Mucosa of gallbladder (tissue), 1 donor: ENCODE data around the gene EBF4. TPM values are rescaled to one million over a fixed set of nuclear protein-coding genes. Genes with fewer than 3 reads are reported as not detected.
A peak's percentile ranks its signal among the peaks of the same experiment; 100 is the strongest.
"Not testable (repeated sequence)": the region's sequence is repeated elsewhere in the genome, so short reads cannot be mapped to it uniquely, and the experiment has no call there.

Experiments
- DNase-seq: peaks from one replicate; pipeline ENCODE4 v3.0.0-alpha.2; 2020; ENCODE audit warnings: low spot score
- total RNA-seq: library from RNA; stranded (reverse); gene quantifications from one replicate; pipeline ENCODE4 v1.2.1, GENCODE V29; 2021
- donor health status: DM: no; HTN: no; CAD: no.

EBF4 gene
- total RNA-seq, 1 donor from 2014 or later = 12.7 TPM

DNA sequence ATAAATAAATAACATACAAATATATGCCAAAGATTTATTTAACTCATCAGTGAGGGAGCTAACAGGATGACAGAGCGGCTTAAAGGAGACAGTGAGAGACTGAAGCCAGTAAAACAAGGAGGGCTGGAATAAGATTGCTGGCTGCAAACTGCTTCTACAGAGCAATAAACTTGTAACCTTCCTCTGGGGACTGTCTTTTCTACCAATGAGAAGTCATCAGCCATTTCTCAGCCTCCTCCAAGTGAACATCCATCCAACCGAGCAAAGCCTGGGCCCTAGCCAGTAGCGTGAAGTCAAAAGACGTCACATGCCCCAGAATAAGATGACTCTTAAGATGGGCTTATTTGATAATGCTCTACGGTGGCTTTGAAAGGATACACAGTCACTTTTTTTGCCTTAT lies 65.4 kb downstream of the EBF4 start:
- DNase-seq = no peak

DNA sequence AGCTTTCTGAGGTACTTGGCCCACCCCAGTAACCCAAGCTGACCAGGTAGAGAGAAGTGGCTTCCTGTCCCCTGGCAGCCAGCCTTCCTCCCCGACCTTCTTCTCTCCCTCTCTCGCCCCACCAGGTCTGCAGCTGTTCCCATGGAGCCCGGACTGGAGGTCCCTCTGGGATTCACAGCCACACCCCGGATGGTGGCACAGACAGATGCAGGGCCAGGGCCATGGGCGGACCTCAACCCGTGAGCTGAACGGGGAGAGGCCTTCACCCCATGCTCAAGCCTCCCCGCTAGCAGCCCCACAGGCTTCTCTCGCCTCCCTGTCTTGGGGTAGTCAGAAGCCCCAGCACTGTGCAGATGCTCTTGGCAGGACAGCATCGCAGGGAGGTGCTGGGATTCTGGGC lies 66.6 kb downstream of the EBF4 start:
- DNase-seq = no peak

DNA sequence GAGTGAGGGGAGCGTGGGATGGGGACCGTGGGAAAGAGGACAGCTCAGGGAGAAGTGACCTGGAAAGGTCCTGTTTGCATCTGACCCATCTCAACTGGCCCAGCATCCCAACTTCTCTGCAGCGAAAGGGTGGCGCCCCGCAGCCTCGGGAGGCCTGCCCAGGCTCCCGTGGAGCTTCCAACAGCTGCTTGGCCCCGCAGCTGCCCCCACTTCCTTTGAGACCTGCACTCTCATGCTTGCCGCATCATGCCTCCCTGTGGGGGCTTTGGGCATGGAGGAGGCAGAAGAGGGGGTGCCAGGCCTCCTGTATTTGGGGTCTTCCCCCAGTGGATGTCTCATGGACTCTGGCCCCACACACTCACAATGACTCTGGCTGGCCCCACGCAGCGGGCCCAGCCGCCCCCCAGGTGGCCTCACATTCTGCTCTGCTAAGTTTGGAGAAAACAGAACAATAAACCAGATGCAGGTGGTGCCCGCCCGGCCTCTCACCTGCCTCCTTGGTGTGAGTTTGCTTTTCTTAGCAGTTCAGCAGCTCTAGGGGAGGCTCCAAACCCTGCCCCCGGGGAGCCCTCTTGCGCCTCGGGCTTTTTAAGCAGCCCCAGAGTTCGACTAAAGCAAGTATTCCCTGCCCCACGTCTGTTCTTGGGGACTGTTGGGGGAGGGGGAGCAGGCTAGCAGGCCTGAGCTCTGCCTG lies 67.2 kb downstream of the EBF4 start:
- DNase-seq = no peak

DNA sequence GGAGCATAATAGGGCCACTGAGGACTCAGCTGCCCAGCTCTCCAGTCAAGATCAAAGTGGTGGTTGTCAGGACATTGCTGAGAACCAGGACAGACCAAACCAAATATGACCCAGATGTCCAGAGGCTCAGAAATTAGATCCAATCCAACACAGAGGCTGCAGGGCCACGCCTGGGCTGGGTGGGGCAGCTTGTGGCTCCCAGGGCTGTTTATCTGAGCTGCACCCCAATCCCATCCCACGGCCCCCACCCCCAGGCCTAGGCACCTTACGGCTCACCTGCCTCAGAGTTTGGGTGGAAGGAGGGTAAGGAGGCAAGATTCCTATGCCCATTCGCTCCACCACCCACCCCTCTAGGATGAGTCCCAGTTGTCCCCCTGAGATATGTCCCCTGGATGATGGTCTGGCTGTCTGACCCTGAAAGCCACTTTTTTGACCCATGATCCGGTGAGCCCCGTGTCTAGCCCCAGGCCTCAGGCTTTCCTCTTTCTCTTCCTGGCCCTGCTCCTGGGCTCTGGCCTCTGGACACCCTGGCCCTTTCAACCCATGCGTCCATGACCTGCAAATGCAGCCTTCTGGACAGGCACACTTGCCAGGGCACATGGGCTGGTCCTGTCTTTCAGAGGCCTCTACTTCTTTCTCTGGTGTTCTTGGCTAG lies 67.8 kb downstream of the EBF4 start:
- DNase-seq = no peak

DNA sequence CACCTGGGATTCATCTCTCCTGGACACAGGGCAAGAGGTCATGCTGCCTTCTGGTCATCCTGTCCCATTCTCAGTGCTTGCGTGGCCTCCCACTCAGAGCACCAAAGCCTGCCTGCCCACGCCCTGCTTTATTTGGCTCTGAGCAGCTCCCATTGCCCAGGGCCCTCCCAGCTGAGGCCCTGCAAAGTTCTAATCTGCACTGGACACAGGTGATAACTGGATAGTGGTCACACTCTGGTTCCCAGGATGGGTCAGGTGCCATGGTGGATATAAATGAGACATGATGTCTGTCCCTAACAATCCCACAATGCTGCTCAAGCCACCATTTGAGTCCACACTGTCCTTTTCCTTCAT lies 68.3 kb downstream of the EBF4 start:
- DNase-seq = no peak

DNA sequence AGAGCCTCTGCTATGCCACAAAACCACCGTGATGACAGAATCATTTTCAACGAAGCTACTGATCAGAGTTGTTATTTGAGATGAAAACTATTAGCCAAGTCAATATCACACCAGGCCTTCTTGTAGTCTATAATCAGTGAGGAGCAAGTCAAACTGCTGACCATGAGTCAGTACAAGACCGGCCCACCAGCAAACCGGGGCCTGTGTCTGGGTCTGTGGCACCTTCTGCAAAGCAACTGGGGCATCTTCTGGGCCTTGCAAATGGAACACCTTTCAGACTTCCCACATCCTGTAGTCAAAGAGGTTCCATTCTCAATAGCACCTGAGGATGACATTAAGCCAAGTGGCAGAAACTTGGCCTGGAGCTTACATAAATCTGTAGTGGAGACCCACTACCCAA lies 69.3 kb downstream of the EBF4 start:
- no peak for DNase-seq

DNA sequence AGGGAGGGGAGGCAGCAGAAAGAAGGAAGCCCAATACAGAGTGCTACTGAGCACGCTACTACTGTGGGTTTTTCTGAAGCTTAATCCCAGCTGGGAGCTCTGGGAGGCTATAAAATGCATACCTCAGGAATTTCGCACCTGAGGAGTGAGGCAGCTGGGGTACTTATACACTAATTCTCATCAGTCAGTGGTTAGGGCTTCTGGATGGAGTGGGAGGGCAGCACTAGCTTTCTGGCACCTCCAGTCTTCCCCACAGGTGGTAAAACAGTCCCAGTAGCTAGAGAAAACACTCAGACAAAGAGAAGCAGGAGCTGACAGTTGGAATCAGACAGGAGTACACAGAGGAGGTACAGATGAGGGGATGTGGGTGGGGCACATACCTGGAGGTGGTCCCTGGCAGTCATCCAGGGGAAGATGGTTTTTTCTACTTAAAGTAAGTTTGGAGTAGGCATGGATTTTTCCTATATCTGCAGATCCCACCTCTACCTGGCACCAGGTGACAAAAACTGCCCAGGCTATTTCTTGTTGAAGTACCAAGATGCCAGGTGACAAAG lies 70.1 kb downstream of the EBF4 start:
- no peak for DNase-seq

DNA sequence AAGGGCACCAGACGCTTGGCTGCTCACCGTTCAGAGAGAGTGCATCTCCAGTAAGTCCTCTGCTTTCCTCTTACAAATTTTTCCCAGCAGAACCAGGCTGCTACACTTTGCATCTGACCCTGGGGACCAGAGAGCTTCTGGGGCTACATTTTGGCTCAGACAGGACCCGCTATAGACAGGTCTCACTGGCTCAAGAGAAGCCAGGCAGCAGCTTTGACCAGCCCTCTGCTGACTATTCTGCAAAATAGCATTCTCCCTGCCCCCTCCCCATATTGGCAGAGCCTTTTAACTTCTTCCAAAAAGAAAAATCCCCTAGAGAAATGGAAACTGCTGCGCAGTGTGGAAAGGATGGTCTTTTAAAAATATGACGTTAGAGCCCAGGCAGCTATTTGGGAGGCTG lies 70.6 kb downstream of the EBF4 start:
- no peak for DNase-seq

DNA sequence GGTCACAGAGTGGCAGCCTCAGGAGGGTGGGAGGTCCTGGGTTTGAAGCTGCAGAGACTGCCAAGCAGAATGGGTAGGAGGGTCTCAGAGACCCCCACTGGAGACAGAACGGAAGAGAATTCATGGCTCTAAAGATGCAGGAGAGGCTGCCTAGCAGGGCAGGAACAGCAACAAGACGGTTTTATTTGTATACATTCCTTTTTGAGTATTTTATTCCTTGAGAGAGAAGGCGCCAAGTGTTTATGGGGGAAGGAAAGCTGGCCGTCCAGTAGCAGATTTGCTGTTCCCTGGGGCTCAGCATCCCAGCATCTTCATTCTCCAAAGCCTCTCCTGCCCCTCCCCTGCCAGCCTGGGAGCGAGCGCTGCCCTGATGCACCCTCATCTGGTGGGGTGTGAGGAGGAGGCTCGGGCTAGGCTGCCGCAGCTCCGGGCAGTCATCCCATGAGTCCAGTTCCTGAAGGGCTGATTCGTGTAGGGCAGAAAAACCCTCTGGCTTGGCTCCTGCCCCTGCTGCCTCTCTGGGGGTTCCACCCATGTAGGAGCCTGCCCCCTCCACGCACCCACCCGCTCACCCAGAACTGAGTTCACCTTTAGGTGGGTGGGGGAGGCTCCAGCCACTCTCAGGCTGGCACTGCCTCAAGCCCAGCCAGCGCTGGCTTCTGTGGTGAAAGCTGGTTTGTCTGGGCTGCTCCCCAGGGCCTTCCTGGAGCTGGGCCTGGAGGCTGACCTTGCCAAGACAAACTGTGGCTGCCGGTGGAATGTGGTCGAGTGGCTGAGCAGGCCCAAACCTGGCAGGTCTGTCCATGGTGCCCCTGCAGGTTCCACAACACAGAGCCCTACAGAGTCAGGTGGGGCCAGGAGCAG lies 75.4 kb downstream of the EBF4 start:
- DNase-seq = peak; percentile 38

DNA sequence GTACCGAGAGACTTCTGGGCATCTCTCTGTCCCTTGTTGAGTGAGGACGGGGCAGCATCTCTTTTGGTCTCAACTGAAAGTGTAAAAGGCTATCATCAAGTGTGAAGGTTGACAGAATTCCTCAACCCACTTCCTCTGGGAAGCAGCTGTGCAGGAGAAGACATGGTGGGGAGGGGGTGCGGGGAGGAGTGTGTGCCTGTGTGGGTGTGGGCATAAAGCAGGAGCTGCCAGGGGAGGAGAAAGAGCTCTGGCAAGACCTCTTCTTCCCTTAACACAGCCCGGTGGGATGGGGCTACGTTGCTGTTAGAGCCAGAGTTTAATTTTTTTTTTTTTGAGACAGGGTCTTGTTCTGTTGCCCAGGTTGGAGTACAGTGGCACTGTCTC lies 76.0 kb downstream of the EBF4 start:
- no peak for DNase-seq

DNA sequence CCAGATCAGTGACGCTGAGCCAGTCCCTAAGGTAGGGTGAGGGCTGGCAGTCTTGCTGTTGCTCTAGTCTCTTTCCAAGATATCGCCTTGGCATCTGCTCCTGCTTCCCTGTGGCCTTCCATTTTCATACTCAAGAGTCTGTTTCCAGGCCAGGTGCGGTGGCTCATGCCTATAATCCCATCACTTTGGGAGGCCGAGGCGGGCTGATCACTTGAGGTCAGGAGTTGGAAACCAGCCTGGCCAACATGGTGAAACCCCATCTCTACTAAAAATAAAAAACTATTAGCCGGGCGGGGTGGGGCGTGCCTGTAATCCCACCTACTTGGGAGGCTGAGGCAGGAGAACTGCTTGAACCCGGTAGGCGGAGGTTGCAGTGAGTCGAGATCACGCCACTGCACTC lies 77.5 kb downstream of the EBF4 start:
- DNase-seq = not testable (repeated sequence)

DNA sequence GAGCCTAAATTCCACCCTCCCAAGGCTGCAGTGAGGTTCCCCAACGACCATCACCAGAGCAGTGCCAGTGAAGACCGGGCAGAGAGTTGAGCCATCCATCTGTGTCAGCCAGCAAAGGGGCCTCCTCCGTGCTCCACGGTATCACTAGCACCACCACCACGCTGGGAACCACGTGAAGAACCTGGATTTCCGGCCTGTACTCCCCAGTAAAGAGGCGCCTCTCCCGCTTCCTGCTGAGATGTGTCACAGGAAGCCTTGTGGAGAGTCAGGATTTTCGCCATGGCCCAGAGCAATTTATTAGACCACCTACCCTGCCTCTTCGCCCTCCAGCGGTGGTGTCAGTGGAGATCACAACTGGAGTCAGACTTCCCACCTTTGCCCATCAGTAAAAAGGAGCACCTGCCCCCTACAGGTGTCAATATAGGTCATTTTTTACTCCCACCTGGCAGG lies 79.1 kb downstream of the EBF4 start:
- no peak for DNase-seq

DNA sequence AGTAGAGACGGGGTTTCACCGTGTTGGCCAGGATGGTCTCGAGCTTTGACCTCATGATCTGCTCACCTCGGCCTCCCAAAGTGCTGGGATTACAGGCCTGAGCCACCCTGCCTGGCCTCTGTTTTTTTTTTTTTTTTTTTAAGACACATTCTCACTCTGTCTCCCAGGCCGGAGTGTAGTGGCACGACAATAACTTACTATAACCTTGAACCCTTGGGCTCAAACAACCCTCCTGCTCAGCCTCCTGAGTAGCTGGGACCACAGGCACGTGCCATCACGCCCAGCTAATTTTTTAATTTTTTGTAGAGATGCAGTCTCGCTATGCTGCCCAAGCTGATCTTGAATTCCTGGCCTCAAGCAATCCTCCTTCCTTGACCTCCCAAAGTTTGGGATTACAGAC lies 81.2 kb downstream of the EBF4 start:
- no peak for DNase-seq

DNA sequence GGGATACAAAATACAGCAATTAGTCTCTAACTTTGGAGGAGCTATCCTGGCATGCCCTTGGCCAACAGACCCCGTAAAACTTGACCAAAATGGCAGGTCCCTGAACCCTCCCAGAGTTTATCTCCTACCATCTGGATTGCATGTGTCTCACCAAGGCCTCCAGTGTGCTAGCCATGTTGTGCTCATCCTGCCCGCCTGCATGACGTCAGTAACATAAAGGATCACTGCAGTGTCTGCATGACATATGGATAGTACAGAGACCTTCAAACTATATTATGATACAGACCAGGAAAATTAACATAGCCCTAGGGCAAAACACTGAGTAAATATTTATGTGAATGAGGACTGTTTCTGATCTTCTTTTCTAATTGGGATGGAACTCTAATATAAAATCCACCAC lies 82.6 kb downstream of the EBF4 start:
- DNase-seq = no peak

DNA sequence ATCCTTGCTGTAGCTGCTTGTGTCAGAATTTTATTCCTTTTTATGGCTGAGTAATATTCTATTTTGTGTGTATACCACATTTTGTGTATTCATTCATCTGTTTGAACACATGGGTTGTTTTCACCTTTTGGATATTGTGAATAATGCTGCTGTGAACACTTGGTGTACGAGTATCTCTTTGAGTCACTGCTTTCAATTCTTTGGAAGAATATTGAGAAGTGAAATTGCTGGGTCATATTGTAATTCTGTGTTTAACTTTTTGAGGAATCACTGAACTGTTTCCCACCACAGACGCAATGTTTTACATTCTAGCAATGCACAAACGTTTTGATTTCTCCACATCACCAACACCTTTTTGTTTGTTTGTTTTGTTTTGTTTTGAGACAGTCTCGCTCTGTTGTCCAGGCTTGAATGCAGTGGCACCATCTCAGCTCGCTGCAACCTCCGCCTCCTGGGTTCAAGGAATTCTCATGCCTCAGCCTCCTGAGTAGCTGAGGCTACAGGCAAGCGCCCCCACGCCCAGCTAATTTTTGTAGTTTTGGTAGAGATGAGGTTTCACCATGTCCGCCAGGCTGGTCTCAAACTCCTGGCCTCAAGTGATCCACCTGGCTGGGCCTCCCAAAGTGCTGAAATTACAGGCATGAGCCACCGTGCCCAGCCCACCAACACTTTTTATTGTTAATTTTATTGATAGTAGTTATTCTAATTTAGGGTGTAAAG lies 86.2 kb downstream of the EBF4 start:
- DNase-seq = no peak

DNA sequence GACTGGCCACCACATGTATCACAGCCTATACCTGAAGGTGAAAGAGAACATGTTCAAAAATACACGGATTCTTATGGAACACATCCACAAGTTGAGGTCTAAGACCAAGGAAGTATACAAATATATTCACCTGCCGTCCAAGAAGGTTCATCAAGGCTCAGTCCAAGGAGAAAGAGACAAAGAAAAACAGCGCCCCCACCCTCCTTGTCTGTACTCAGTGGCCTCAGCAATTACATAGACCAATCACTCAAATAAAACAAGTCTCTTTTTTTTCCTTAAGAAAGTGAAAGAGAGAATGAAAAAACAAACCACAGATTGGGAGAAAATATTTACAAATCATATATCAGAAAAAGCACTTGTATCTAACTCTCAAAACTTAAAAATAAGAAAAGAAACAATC lies 88.4 kb downstream of the EBF4 start:
- no peak for DNase-seq

DNA sequence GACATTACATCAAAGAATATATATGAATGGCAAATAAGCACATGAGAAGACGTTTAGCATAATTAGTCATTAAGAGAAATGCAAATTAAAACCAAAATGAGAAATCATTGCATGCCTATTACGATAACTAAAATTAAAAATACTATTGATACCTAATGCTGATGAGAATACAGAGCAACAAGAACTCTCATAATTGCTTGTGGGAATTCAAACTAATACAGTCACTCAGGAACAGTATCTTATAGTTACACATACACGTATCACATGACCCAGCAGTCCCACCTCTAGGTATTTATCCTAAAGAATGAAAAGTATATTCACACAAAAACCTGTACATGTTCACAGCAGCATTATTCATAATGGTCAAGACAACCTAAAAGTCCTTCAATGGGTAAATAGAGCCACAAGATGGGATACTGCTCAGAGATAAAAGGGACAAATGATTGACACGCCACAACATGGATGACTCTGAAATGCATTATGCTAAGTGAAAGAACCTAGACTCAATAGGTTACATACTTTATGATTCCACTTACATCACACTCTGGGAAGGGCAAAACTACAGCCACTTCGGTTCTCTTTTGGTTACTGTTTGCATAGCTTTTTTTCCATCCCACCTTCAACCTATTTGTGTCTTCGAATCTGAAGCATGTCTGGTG lies 91.5 kb downstream of the EBF4 start:
- DNase-seq = no peak

DNA sequence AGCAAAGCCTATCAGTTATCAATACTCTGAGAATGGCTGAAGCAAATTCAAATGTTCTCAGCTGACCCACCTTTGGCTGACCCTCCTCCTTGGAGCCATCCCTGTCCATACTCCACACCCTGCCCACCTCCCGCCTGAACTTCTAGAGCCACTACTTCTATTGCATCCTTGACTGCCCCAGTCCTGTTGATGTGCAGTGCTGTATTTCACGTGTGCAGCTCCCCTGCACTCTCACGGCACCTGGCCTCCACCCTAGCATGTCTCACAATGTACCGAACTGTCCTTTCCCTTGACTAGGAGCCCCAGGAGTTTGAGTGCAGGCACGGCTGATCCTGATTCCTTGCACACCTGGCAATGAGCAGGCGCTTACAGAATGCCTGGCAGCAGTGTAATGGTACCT lies 100.9 kb downstream of the EBF4 start:
- DNase-seq = no peak

DNA sequence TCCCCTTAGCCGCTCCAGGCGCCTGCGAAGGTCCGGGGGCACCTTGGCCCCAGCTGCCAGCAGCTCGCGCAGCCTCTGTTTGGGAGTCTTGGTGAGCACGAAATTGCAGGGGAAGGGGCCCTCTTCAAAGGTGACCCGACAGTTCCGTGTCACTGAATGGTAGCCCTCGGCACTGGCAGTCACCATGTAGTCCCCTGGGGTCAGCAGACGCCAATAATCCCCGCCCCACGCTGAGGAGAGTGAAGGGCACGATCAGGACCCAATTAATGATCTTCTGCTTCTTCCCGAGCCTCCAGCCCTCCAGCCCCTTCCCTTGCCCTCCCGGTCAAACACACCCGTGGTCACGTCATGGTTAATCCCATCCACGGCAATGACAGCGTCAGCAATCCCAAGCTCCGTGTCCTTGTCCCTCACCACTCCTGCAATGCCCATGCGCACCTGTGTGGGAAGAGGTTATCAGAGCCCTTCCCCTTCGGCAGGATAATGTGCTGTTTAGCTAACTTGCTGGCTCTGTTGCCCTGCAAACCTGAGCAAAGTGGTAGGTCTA lies 101.7 kb downstream of the EBF4 start:
- no peak for DNase-seq

DNA sequence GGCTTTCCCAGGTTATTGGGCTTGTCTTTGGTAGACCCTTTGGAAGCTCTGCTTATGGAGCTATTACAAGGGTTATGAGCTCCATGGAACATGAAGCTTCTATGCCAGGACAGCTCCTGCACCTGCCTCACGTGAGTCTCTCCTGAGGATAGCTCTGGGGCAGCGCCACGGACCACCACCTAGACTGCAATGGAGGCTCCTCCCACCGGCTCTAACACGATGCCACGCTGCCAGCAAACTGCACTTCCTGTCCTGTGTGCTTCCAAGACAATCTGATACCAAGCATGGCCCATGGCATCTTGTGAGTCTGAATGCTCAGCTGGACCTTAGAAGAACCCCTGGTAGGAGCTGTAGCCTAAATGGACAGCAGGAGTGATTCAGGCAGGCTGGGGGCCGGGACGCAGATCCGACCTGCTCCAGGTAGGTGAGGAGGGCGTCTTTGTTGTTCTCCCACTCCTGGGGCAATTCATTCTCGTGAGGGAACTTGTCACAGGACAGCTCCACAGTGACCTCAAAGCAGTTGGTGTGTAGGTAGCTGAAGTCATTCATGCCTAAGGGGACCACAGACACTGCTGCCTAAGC lies 102.4 kb downstream of the EBF4 start:
- no peak for DNase-seq

DNA sequence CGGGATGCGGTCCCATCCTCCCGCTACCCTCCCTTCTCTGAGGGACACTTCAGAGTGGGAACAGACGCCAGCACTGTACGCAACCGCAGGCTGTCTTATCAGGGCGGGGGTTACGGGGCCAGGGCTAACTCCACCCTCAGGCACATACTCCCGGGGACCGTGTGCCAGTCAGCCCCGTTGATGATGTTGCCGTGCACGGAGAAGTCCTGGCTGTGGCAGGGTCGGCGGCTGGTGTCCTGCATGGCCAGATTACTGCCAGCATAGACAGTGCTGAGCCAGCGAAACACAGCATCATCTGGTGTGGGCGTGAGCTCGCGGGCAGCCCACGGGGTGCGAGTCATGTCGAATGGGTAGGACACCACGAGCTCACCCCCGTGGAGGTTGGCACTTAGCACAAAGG lies 102.9 kb downstream of the EBF4 start:
- DNase-seq = no peak
